MG63 (cell line): ENCODE data around the gene LRTM1. TPM values are rescaled to one million over a fixed set of nuclear protein-coding genes. Genes with fewer than 3 reads are reported as not detected.

ENCODE experiments used
- DNase-seq: peaks from one replicate; pipeline ENCODE4 v3.0.0-alpha.2; 2020
- H3K27me3 ChIP-seq: fragments of 250-450 bp; sonication (Bioruptor Pico); 2 replicates; pipeline ENCODE4 v1.5.1; 2020; ENCODE audit warnings: mild to moderate bottlenecking, moderate library complexity
- H3K36me3 ChIP-seq: fragments of 250-450 bp; sonication (Bioruptor Pico); 2 replicates; pipeline ENCODE4 v1.5.1; 2020; ENCODE audit warnings: mild to moderate bottlenecking, moderate library complexity
- H3K4me3 ChIP-seq: fragments of 250-450 bp; sonication (Bioruptor Pico); 2 replicates; pipeline ENCODE4 v1.5.1; 2020; ENCODE audit warnings: mild to moderate bottlenecking, moderate library complexity
- H3K9me3 ChIP-seq: fragments of 250-450 bp; sonication (Bioruptor Pico); 2 replicates; pipeline ENCODE4 v1.5.1; 2020; ENCODE audit warnings: mild to moderate bottlenecking, moderate library complexity
- total RNA-seq: library from RNA; depleted of rRNA; stranded (reverse); fragments of >200 nt; shearing (Covaris generic); gene quantifications from 2 replicates; pipeline ENCODE4 v1.2.3, GENCODE V29; 2014; ENCODE audit warnings: low replicate concordance; rRNA removed

Gene LRTM1
- total RNA-seq, result not detected in 2 replicates

DNA sequence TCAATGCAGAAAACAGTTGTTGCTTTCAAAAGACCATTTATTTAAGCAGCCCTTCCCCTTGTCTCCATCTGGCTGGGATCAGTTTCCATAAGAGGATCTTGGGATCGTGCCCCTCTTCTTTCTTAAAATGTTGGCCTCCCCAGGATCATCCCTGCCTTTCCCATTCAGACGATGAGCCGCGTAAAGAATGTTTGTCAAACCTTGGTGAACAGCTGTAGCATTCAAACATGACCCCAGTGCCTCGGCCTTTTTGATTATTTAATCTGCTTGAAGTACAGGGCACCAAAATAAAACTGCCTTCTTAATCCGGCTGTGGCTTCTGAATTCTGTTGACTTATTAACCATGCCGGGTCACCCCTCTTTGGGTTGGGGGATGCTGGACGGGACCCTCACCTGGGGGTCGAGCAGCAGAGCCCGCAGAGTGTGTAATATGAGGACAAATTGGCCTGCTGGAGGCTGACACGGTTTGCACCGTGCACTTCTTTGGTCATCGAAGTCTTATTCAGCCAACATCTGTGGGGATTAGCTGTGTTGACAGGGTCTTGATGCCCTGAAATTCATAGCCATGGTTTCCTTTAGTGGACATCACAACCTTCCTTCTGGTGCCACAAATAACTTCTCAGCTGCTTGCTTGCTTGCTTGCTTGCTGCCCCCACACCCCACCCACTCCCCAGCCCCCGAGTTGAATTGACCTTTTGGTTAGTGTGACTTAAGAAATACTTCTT, at the start of gene LRTM1:
TSS of gene LRTM1 (minus strand) at position 14 of the 725 bp plus-strand sequence. CDS start 148 bp downstream, outside the sequence.
- no peaks in the 10 kb centered on the region for H3K9me3 ChIP-seq
- no peaks in the 10 kb centered on the region for H3K27me3 ChIP-seq
- H3K36me3 ChIP-seq, result no peaks in the 10 kb centered on the region
- H3K4me3 ChIP-seq, result no peak within 1 kb of the TSS
- no peak for DNase-seq

DNA sequence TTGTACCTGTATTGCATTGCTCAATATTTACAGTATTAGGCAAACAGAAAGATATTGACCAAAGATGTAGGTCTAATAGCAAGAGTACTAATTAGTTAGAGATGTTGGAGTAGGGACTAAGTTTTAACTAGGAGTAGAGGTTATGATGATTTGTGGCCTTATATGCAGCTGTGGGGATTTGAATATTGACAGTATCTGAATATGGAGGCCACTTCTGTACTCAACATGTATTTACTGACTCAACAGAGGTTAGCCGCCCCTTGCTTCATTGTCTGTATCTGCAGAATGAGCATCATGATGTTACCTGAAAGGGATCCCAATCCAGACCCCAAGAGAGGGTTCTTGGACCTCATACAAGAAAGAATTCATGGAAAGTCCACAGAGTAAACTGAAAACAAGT, 49.6 kb upstream of the LRTM1 start:
- no peaks in the 10 kb centered on the region for H3K36me3 ChIP-seq
- no peaks in the 10 kb centered on the region for H3K27me3 ChIP-seq
- no peak for DNase-seq
- H3K9me3 ChIP-seq, result no peaks in the 10 kb centered on the region
- H3K4me3 ChIP-seq, result no peak overlapping the region

DNA sequence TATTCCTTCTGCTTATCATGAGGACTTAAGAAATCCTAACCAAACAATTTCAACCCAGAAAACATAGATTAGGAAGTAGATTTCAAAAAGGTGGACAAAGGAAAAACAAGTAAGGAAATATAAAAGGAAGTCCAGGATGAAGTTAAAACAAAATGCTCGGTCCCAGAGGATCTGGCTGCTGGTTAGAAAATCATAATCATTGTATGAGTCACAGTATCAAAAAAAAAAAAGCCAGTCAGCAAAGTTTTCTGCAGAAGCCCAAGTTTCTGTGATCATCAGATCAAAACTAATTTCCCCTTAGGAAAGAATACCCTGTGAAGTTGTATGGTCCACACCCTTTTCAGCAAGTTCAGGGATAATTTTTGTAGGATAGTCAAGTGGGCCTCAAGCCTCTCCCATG, 43.0 kb upstream of the LRTM1 start:
- Histone ChIP-seq H3K27me3 (no peaks in the 10 kb centered on the region), H3K9me3 (no peaks in the 10 kb centered on the region), H3K36me3 (no peaks in the 10 kb centered on the region), H3K4me3 (no peak overlapping the region)
- DNase-seq, result no peak

DNA sequence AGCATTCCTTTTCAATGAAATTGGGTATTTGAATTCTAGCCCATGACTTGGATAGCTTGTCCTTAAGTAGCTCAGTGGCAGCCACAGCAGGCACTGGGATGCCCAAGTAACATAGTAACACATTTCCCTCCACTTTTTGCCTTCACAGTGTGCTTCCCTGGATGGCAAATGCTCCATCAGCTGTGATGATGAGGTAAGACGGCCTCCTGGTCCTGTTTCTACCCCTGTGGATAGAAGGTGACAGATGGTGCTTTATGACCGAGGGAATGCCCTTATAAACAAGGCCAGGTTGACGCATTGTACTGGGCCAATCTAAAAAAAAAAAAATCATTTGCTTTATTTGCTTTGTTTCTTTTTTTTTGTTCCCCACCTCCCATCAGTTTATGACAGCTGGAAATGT, 41.8 kb upstream of the LRTM1 start:
- Histone ChIP-seq H3K36me3 (no peaks in the 10 kb centered on the region), H3K9me3 (no peaks in the 10 kb centered on the region), H3K4me3 (no peak overlapping the region), H3K27me3 (no peaks in the 10 kb centered on the region)
- DNase-seq, result no peak

DNA sequence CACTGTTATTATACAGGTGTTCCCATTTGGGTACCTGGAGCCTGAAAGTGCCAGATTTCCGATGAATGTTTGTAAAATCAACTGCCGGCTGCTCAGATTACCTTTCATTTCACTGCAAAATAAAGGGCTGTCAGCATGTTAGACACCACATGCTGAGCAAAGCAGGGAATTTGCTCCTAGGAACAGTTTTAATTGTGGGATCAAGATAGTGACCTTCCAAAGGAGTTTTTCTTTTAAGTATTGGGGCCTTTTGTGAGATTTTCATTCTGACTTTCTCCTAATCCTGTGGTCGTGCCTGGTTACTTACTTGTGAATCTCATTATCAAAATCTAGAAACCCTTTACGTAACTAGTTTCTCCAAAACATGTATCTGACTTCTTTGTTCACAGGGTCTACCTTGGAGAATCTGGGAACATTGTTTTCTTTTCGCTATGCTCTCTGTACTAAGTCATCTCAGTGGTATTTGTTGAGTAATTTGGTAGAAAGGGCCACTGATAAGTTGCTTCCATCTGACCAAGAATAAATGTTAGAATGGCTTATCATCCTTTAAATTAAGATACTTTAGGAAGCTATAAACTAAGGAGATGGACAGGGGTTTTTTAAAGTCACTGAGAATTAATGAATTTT, 40.8 kb upstream of the LRTM1 start:
- Histone ChIP-seq H3K9me3 (no peaks in the 10 kb centered on the region), H3K27me3 (no peaks in the 10 kb centered on the region), H3K4me3 (no peak overlapping the region), H3K36me3 (no peaks in the 10 kb centered on the region)
- DNase-seq, result no peak

DNA sequence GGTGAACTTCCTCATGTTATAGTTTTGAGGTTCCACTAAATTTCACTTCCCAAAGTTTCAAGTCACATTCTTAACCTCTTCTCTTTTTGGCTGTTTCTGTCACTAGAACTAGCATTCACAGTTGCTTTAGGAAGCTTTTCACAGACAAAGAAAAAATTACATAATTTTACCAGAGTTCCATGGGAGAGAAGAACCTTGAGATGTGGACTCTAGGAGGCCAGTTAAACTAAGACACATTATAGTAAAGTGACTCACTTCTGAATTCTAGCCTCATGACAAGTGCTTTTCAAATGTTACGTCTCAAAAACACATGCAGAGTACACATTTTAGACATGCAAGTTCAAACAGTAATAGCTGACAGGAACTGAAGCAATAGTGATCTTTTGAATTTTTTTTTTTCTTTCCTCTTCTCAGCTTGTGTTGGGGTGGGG, 39.9 kb upstream of the LRTM1 start:
- Histone ChIP-seq H3K4me3 (no peak overlapping the region), H3K9me3 (no peaks in the 10 kb centered on the region), H3K27me3 (no peaks in the 10 kb centered on the region), H3K36me3 (no peaks in the 10 kb centered on the region)
- no peak for DNase-seq

GRCh38 chr3:54966979-54967378, 39.1 kb upstream of the LRTM1 start:
- DNase-seq, result no peak
- Histone ChIP-seq H3K27me3 (no peaks in the 10 kb centered on the region), H3K4me3 (no peak overlapping the region)

GRCh38 chr3:54965746-54966145, 37.9 kb upstream of the LRTM1 start:
- no peak overlapping the region for H3K4me3 ChIP-seq
- H3K36me3 ChIP-seq, result no peaks in the 10 kb centered on the region
- DNase-seq, result peak; percentile 84
- no peaks in the 10 kb centered on the region for H3K27me3 ChIP-seq
- no peaks in the 10 kb centered on the region for H3K9me3 ChIP-seq

More at GRCh38 chr3:54966979-54967378, 39.1 kb upstream of the LRTM1 start:
- Histone ChIP-seq H3K9me3 (no peaks in the 10 kb centered on the region), H3K36me3 (no peaks in the 10 kb centered on the region)

- H3K9me3 ChIP-seq, result no peaks in the 10 kb centered on the region
- no peak for DNase-seq
- H3K4me3 ChIP-seq, result no peak overlapping the region
- no peaks in the 10 kb centered on the region for H3K27me3 ChIP-seq
- H3K36me3 ChIP-seq, result no peaks in the 10 kb centered on the region
Observed at GRCh38 chr3:54964081-54964480, 36.2 kb upstream of the LRTM1 start.

DNA sequence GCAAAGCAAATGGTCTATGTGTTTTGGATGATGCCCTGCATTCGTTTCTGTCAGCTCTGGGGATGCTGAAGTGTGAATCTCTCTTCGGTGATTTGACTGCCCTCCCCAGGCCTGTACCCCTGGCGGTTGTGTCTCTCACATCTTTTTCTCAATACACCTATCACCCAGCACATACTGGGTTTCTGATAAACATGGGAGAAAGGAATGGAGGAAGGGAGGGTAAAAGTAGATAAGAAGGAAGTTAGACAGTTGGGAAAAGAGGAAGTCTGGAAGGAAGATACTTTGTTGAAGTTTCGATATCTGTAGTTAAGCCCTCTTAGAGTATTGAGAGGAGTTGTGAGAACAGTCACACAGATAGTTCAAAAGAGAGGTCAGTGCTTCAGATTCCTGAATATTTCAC, 35.8 kb upstream of the LRTM1 start:
- no peaks in the 10 kb centered on the region for H3K9me3 ChIP-seq
- no peak overlapping the region for H3K4me3 ChIP-seq
- no peak for DNase-seq
- H3K27me3 ChIP-seq, result no peaks in the 10 kb centered on the region
- H3K36me3 ChIP-seq, result no peaks in the 10 kb centered on the region

DNA sequence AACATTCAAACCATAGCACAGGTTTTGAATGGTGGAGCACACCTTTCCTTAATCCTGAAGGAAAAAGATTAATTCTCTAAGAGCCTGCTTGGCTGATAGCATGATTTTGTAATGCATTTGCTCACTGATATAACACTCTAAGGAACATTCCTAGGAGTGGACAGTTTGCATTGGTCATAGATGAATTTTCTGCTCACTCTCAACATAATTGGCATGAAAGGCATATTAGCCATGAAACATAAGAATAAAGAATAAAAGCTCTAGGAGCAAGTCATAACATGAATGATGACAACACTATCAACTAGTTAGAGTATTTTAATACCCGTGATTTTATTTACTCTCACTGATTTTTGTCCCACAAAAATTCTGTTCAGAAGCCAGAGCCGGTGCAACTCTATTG, 34.3 kb upstream of the LRTM1 start:
- H3K4me3 ChIP-seq, result no peak overlapping the region
- no peak for DNase-seq
- H3K27me3 ChIP-seq, result no peaks in the 10 kb centered on the region
- H3K36me3 ChIP-seq, result no peaks in the 10 kb centered on the region
- H3K9me3 ChIP-seq, result no peaks in the 10 kb centered on the region

DNA sequence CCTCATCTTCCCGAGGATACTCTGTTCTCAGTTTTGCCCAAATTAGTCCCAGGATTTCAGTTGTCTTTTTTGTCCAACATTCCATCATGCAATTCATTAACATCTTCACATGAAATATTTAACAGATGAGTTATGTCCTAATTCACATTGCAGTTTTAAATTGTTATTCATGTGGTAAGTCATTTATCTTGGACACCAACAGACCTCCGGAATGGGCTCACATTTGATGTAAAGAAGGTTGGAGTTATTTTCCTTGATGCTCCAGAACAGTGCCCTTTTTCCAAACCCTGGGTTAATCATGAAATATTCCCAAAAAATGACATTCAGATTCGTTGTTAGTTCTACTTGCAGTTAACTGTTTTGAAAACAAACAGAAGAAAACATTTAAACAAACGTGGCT, 32.8 kb upstream of the LRTM1 start:
- Histone ChIP-seq H3K4me3 (no peak overlapping the region), H3K27me3 (no peaks in the 10 kb centered on the region), H3K9me3 (no peaks in the 10 kb centered on the region), H3K36me3 (no peaks in the 10 kb centered on the region)
- no peak for DNase-seq

- DNase-seq, result no peak
- Histone ChIP-seq H3K4me3 (no peak overlapping the region), H3K36me3 (no peaks in the 10 kb centered on the region), H3K27me3 (no peaks in the 10 kb centered on the region), H3K9me3 (no peaks in the 10 kb centered on the region)
Observed at GRCh38 chr3:54960082-54960481, 32.2 kb upstream of the LRTM1 start.

- no peaks in the 10 kb centered on the region for H3K9me3 ChIP-seq
- no peaks in the 10 kb centered on the region for H3K36me3 ChIP-seq
- no peaks in the 10 kb centered on the region for H3K27me3 ChIP-seq
- H3K4me3 ChIP-seq, result no peak overlapping the region
- peak; percentile 5 for DNase-seq
Observed at GRCh38 chr3:54957711-54958110, 29.9 kb upstream of the LRTM1 start.

DNA sequence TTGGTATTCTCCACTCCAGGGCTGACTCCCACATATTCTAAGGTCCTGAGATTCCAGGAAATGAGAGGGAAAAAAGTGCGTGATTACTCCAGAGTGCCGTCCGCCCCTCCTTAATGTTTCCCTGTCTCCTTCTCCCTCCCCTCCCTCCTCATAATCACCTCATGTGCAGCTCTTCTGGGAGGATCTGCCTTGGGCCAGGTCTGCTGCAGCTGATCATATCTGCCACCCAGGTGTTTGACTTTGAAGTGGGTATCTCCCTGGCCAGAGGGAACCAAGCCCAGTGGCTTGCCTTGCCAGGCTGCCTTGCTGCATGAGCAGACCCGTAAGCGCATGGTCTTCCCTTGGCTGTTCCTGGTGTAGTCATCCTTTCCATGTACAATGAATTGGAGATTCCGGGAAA, 28.1 kb upstream of the LRTM1 start:
- Histone ChIP-seq H3K9me3 (no peaks in the 10 kb centered on the region), H3K4me3 (no peak overlapping the region), H3K27me3 (no peaks in the 10 kb centered on the region), H3K36me3 (no peaks in the 10 kb centered on the region)
- no peak for DNase-seq

DNA sequence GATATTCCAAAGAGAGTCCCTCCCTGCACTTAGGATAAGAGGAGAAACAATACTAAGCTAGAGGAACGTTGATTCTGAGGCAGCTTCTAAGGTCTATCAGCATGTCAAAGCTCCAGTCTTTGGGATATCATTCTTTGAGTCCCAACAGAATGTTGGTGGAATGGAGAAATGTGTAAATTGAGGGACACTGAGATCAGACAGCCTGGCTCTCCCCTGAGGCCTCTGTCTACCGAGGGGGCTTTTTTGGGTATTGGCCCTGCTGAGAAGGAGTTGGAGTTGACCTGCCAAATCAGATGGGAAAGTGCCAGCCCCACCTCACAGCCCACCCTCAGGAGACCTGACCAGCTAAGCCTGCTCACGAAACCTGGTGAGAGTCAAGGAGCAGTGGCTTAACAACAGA, 27.6 kb upstream of the LRTM1 start:
- no peak for DNase-seq
- Histone ChIP-seq H3K36me3 (no peaks in the 10 kb centered on the region), H3K4me3 (no peak overlapping the region), H3K9me3 (no peaks in the 10 kb centered on the region), H3K27me3 (no peaks in the 10 kb centered on the region)

DNA sequence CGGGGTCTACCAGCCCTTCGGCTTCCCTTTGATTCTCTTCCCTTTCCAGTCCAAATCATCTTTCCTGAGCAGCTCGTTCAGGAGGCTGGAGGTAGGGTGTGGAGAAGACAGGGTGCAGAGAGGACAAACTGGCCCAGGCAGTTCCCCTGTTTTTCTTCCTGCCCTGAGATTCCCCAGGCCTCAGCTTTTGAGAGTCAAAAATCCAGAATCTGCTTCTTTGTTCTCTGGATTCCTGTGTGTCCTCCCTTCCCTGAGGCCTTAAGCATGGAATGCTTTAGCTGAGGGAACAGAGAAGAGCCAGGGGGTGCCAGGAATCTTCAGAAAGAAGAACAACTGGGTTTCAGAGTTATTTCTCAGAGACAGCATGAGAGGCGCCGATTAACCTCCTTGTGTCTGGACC, 26.7 kb upstream of the LRTM1 start:
- no peak for DNase-seq

DNA sequence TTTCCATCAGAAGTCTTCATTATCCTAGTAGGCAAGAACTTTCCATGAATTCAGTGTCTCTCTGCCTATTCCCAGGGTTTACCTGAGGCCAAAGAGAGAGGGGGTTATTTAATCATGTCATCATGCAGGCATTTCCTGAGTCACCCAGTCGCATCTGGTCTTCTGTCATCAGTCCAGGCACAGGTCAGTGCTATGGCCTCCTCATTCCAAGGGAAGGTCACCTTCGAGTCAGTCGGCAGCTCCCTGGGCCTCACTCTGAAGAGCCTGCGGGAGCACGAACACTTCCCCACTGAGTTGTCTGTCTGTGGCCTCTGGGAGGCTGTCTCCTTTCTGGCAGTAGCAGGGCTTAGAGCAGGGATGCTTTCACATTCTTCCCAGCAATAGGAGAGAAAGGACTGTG, 26.2 kb upstream of the LRTM1 start:
- H3K27me3 ChIP-seq, result no peaks in the 10 kb centered on the region
- H3K9me3 ChIP-seq, result no peaks in the 10 kb centered on the region

More for the DNA sequence above, 26.7 kb upstream of the LRTM1 start:
- H3K36me3 ChIP-seq, result no peaks in the 10 kb centered on the region
- H3K9me3 ChIP-seq, result no peaks in the 10 kb centered on the region
- H3K27me3 ChIP-seq, result no peaks in the 10 kb centered on the region
- H3K4me3 ChIP-seq, result no peak overlapping the region

More for the DNA sequence above, 26.2 kb upstream of the LRTM1 start:
- peak; percentile 60 for DNase-seq
- no peaks in the 10 kb centered on the region for H3K36me3 ChIP-seq
- H3K4me3 ChIP-seq, result no peak overlapping the region
